Midbrain (tissue), 1 donor: Measurements from ENCODE around the gene ZDHHC20.

Experiments used
- DNase-seq: peaks from one replicate; lab custom pipeline; 2025; lab: John Stamatoyannopoulos, UW

The ZDHHC20 gene, protein sequence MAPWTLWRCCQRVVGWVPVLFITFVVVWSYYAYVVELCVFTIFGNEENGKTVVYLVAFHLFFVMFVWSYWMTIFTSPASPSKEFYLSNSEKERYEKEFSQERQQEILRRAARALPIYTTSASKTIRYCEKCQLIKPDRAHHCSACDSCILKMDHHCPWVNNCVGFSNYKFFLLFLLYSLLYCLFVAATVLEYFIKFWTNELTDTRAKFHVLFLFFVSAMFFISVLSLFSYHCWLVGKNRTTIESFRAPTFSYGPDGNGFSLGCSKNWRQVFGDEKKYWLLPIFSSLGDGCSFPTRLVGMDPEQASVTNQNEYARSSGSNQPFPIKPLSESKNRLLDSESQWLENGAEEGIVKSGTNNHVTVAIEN

GRCh38 chr13:21458813-21459701 is at the start of gene ZDHHC20:
Gene ZDHHC20, minus strand, starts transcription at chr13:21459303. Its CDS starts 132 bp downstream, at chr13:21459171.
- DNase-seq: peak; percentile 93

DNA sequence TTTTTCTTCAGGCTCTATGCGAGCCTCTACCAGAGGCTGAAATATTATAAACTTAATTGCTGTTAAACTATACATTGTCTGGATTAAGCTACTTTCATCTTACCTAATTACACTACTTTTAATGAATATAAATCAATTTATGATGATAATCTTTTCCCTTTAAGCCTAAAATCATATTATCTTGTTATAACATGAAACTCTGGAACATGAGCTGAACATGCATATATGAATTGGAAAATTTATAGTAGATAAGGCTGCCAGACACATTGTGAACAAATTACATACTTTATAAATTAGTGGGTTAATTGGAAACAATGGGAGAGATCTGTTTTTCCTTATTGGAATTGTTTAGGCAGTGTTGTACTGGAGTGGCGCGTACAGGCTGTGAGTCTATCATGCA is 45.3 kb upstream of the ZDHHC20 start:
- no peak for DNase-seq

DNA sequence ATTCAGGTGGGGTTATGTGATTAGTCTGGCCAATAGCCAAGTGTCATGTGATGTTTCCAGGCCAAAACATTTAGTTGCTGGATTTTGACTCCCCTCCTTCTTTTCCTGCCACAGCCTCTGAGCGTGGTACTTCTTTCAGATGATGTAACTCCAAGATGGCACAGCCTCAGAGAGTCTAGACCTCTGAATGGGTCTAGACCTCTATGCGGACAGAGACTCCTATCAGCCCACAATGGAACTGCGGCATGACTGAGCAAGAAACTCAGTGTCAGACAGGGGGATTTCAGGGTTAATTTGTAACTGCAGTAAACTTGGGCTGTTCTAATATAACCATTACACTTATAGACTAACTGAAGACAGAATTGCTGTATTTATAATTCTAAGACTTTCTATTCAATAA is 42.6 kb upstream of the ZDHHC20 start:
- DNase-seq: no peak

- DNase-seq: no peak
Observed at GRCh38 chr13:21486322-21486721, 27.2 kb upstream of the ZDHHC20 start.

GRCh38 chr13:21483748-21484147 is 24.6 kb upstream of the ZDHHC20 start:
- DNase-seq: no peak

DNA sequence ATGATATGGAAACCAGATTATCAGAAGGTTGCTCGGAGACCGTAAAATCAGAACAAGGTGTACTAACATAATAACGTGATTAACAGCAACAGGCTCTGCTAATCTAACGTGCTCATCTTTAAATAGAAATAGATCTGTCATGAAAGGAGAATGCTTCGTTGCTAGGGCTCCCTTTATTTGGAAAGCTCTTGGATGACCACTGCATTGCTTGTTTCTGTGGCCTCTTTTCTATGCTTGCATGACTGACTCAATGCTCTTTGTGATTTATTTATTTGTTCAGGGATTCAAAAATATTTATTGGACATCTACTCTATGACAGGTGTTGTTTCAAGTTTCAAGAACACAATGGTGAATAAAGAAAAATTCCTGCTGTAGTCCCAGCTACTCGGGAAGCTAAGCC is 22.3 kb upstream of the ZDHHC20 start:
- no peak for DNase-seq

DNA sequence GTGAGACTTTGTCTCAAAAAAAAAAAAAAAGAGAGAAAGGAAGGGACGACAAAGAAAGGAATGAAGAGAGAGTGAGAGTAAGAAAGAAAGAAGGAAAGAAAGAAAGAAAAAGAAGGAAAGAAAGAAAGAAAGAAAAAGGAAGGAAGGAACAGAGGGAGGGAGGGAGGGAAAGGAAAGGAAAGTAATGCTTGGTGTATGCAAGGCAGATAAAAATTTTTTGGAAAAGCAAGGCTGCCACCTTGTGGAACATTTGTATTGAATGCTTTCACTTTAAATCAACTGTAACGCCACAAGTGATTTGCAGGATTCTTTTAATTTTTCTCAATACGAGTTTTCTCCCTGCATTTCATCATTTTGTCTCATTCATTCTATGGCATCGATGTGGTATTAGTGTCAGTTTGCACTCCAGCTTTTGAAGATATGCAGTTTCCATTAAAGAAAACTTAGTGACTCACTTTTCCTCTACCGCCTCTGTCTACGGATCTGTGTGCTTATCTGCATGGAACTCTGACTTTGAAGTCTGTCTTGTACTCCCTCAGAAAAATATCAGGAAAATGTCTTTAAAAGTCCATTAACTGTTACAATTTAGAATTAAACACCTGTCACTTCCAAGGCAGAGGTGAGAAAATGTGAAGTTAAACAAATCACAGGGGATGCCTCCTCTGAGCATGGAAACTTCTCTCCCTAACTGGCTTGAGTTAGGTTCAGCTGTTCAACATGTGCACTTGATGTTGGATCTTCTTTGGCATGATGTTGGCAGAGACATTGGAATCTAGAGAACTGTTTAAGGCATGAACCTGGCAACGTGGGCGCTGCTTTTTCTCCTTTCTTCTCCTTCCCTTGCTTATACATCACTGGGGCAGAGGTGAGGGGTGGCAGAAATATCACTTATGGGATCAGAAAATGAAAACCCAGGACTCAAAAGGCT is 20.0 kb upstream of the ZDHHC20 start:
- peak; percentile 89 for DNase-seq

GRCh38 chr13:21476893-21477472 is 17.9 kb upstream of the ZDHHC20 start:
- DNase-seq: peak; percentile 92

DNA sequence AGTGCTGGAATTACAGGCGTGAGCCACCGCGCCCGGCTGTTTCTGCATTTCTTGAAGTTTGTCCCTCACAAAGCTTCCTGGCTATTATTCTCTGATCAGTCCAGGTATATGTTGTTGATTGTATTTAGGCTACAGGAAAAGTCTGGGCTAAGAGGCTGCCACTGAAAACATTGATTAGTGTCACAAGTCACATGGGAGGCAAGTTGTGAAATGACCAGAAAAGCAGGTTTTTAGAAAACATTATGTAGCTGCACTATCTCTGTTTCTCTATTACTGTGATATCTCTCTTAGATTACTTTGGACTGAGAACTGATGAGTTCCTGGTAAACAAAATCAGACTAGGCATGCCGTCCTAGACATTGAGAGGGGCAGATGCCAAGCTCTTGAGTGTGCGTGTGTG is 16.0 kb upstream of the ZDHHC20 start:
- DNase-seq: no peak

GRCh38 chr13:21470785-21471184 is 11.7 kb upstream of the ZDHHC20 start:
- no peak for DNase-seq

DNA sequence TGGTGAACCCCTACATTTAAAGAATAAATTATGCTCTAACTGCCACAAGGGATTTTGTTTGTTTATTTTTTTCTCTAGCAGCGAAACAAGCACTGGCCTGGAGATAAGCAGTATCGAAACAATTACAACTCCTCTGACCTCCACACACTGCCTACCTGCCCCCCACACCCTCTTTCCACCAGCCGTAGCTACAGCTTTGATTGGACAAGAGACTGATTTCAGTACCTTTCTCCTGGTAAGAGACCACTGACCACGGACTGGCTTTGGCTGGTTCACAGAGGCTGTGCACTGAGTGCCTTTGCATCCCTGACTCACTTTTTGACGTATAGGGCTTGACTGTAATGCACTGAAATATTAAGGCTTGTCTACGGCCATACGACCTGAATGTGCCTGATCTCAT is 7.4 kb upstream of the ZDHHC20 start:
- no peak for DNase-seq

DNA sequence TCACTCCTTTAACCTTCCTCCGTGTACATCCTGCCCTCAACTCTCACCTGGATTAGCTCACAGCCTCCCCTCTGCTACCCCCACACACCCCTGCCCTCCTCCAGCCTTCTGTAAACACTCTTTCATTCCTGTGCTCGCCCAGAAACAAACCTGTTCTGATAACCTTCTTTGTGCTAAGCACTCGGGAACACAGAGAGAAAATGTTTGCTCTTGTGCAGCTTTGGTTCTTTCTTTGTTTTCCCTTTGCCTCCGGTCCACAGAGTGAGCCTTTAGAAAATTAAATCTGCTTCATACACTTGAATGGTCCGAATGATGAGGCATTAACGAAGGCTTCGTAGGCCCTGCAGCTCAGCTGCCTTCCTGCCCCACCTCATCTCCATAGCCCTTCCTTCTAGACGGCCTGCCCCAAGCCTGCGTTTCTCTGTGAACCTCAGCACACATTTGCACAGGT is 6.6 kb upstream of the ZDHHC20 start:
- DNase-seq: no peak

- peak; percentile 44 for DNase-seq
Observed at GRCh38 chr13:21463424-21463823, 4.3 kb upstream of the ZDHHC20 start.

DNA sequence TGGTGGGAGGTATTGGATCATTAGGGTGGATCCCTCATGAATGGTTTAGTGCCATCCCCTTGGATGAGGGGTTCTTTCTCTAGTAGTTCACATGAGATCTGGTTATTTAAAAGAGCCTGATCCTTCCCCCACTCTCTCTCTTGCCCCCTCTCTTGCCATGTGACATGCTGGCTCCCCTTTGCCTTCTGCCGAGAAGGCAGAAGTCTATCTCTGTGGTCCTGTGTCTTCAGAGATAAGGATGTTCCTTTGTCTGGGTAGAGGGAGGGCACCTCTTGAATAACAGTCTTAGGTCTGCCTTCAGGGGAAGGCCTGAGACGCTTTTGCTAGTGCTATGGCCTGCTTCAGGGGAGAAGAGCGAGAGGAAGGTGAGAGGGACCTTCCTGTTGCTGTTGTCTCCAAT is 2.0 kb upstream of the ZDHHC20 start:
- DNase-seq: no peak

DNA sequence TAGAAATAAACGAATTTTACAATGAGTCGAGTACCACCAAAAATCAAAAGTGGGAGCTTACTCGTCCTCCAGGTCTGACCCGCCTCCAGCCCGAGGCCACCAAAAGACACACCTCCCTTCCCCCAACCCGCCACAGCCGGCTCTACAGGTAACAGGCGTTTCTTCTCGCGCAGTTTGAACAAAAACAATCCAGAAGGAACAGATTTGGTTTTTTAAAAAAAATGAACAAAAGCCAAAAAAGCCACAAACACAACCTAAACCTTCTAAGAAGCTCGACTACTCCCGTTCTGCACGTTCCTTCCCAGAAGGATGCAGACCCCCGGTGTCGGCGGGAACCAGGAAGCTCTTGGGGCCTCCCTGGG is 671 bp downstream of the ZDHHC20 start:
- no peak for DNase-seq

GRCh38 chr13:21453387-21454081 is 5.6 kb downstream of the ZDHHC20 start:
- DNase-seq: no peak

- DNase-seq: no peak
Observed at GRCh38 chr13:21450936-21451335, 8.2 kb downstream of the ZDHHC20 start.

DNA sequence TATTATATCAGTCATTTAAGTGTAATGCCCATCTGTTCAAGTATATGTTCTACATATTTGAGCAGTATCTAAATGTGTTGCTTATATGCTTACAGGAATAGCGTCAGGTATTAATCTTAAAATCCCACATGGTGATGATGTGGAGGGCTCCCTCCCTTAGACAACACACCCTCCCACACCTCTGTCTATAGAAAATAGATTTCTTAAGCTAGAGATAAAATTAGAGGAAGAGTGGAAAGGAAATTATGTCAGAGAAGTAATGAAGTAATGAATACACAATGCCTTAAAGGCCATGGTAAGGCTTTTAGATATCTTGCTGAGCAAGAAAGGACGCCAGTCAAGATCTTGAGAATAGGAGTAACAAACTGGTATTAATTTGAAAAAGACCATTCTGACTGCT is 12.4 kb downstream of the ZDHHC20 start:
- no peak for DNase-seq

- no peak for DNase-seq
Observed at GRCh38 chr13:21445759-21446158, 13.3 kb downstream of the ZDHHC20 start.

GRCh38 chr13:21443171-21443570 is 15.9 kb downstream of the ZDHHC20 start:
- no peak for DNase-seq

DNA sequence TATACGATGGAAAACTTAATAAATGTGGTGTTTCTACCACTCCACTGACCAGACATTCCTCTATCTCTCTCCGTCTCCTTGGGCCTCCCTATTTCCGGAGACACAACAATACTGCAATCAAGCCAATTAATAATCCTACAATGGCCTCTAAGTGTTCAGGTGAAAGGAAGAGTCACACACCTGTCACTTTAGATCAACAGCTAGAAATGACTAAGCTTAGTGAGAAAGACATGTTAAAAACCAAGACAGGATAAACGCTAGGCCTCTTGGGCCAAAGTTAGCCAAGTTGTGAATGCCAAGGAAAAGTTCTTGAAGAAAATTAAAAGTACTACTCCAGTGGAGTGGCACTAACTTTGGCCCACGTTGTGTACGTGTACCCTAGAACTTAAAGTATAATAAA is 22.5 kb downstream of the ZDHHC20 start:
- DNase-seq: no peak
